ENCODE measurements around the gene MRPS34.

GRCh38 chr16:1729026-1729425, 43.9 kb downstream of the MRPS34 start:
- TF ChIP-seq CTCF (IDR thresholded peaks at IDR 0.05; ENCODE audit: borderline replicate concordance, extremely low read depth, low read length, poor library complexity, severe bottlenecking) (no peak), EZH2 (IDR thresholded peaks at IDR 0.05; ENCODE audit: borderline replicate concordance, low read depth, low read length, severe bottlenecking) (no peak)
